ENCODE measurements around the gene GAL3ST2. TPM values are rescaled to one million over a fixed set of nuclear protein-coding genes. Genes with fewer than 3 reads are reported as not detected.

Gene GAL3ST2
- total RNA-seq, 1 experiment from 2014 or later: not detected

- CTCF ChIA-PET: no interaction called here
Measured at GRCh38 chr2:241760301-241760771, 16.3 kb upstream of the GAL3ST2 start.

GRCh38 chr2:241762321-241762932, 14.2 kb upstream of the GAL3ST2 start:
- Histone ChIP-seq H3K79me2 (ENCODE audit: low read length) (no peaks in the 10 kb centered on the region), H3K9me2 (replicated peaks; ENCODE audit: low read length) (no peaks in the 10 kb centered on the region), H4K20me1 (ENCODE audit: low read length) (no peaks in the 10 kb centered on the region), H3K4me3 (ENCODE audit: low read length) (peak overlapping the region; percentile 41; the same call in 1 of the 2 replicates), H3K36me3 (ENCODE audit: low read depth, low read length) (peaks cover 9% of the 10 kb centered on the region), H3F3A (ENCODE audit: low read length, unreplicated experiment) (peaks cover 8% of the 10 kb centered on the region), H3K27me3 (ENCODE audit: low read length) (no peaks in the 10 kb centered on the region), H3K4me1 (ENCODE audit: insufficient read depth, low read length) (peaks cover 13% of the 10 kb centered on the region), H3K9me3 (ENCODE audit: low read length) (no peaks in the 10 kb centered on the region), H3K27ac (ENCODE audit: low read length) (peak overlapping the region; percentile 82), H2AFZ (ENCODE audit: low read length) (no peak overlapping the region), H3K9ac (ENCODE audit: low read length) (no peak overlapping the region), H3K4me2 (ENCODE audit: low read length) (peak overlapping the region; percentile 78)
- TF ChIP-seq EZH2phosphoT487 (IDR thresholded peaks at IDR 0.05; ENCODE audit: borderline replicate concordance, low read length): no peak
- TF ChIP-seq CTCF (conservative IDR thresholded peaks at IDR 0.05; ENCODE audit: low read depth, low read length): no peak
- no peak for TF ChIP-seq EZH2 (IDR thresholded peaks at IDR 0.05; ENCODE audit: low read length, unreplicated experiment)
- intact Hi-C loops (cut with micrococcal nuclease): no loop called here
- DNase-seq (peak; percentile 73), ATAC-seq (peak; percentile 76)
- ChIA-PET CTCF (interaction anchor here (0.6 kb wide), 1 partner anchor 68 kb away, joined by 3 read pairs; no protein-coding TSS in a partner anchor), POLR2A (ENCODE audit: unreplicated experiment) (interaction anchor here (0.7 kb wide), 1 partner anchor 88 kb away, joined by 3 read pairs; no protein-coding TSS in a partner anchor)
- BruUV-seq (replicated peaks): no TSS peak

More at GRCh38 chr2:241760301-241760771, 16.3 kb upstream of the GAL3ST2 start:
- Histone ChIP-seq H3K27ac (ENCODE audit: low read length) (no peak overlapping the region), H3K4me2 (ENCODE audit: low read length) (no peak overlapping the region), H3K4me3 (ENCODE audit: low read length) (no peak overlapping the region), H3F3A (ENCODE audit: low read length, unreplicated experiment) (peaks cover 8% of the 10 kb centered on the region), H4K20me1 (ENCODE audit: low read length) (no peaks in the 10 kb centered on the region), H3K9ac (ENCODE audit: low read length) (no peak overlapping the region), H3K27me3 (ENCODE audit: low read length) (no peaks in the 10 kb centered on the region), H2AFZ (ENCODE audit: low read length) (no peak overlapping the region), H3K36me3 (ENCODE audit: low read depth, low read length) (peaks cover 9% of the 10 kb centered on the region), H3K9me2 (replicated peaks; ENCODE audit: low read length) (no peaks in the 10 kb centered on the region), H3K79me2 (ENCODE audit: low read length) (no peaks in the 10 kb centered on the region), H3K9me3 (ENCODE audit: low read length) (no peaks in the 10 kb centered on the region), H3K4me1 (ENCODE audit: insufficient read depth, low read length) (peaks cover 13% of the 10 kb centered on the region)
- POLR2A ChIA-PET (ENCODE audit: unreplicated experiment): no interaction called here
- intact Hi-C loops (cut with micrococcal nuclease): no loop called here
- ATAC-seq (no peak), DNase-seq (no peak)
- BruUV-seq (replicated peaks): no TSS peak
- no peak for TF ChIP-seq EZH2 (IDR thresholded peaks at IDR 0.05; ENCODE audit: low read length, unreplicated experiment)
- no peak for TF ChIP-seq CTCF (conservative IDR thresholded peaks at IDR 0.05; ENCODE audit: low read depth, low read length)
- TF ChIP-seq EZH2phosphoT487 (IDR thresholded peaks at IDR 0.05; ENCODE audit: borderline replicate concordance, low read length): no peak

GRCh38 chr2:241762933-241763369, 13.7 kb upstream of the GAL3ST2 start:
- TF ChIP-seq EZH2 (IDR thresholded peaks at IDR 0.05; ENCODE audit: low read length, unreplicated experiment) (no peak), EZH2phosphoT487 (IDR thresholded peaks at IDR 0.05; ENCODE audit: borderline replicate concordance, low read length) (no peak), CTCF (conservative IDR thresholded peaks at IDR 0.05; ENCODE audit: low read depth, low read length) (no peak)
- Histone ChIP-seq H3K9me2 (replicated peaks; ENCODE audit: low read length) (no peaks in the 10 kb centered on the region), H3K4me2 (ENCODE audit: low read length) (peak overlapping the region; percentile 78), H2AFZ (ENCODE audit: low read length) (no peak overlapping the region), H3K9me3 (ENCODE audit: low read length) (no peaks in the 10 kb centered on the region), H3K36me3 (ENCODE audit: low read depth, low read length) (peaks cover 9% of the 10 kb centered on the region), H3K4me3 (ENCODE audit: low read length) (peak overlapping the region; percentile 41; the same call in 1 of the 2 replicates), H3K27me3 (ENCODE audit: low read length) (no peaks in the 10 kb centered on the region), H3F3A (ENCODE audit: low read length, unreplicated experiment) (peaks cover 8% of the 10 kb centered on the region), H3K27ac (ENCODE audit: low read length) (peak overlapping the region; percentile 82), H3K79me2 (ENCODE audit: low read length) (no peaks in the 10 kb centered on the region), H3K9ac (ENCODE audit: low read length) (no peak overlapping the region), H3K4me1 (ENCODE audit: insufficient read depth, low read length) (peaks cover 13% of the 10 kb centered on the region), H4K20me1 (ENCODE audit: low read length) (no peaks in the 10 kb centered on the region)
- ATAC-seq (peak; percentile 52), DNase-seq (peak; percentile 48)
- intact Hi-C loops (cut with micrococcal nuclease): no loop called here
- POLR2A ChIA-PET (ENCODE audit: unreplicated experiment): interaction anchor here (0.7 kb wide), 1 partner anchor 88 kb away, joined by 3 read pairs; no protein-coding TSS in a partner anchor
- BruUV-seq (replicated peaks): no TSS peak
- CTCF ChIA-PET: interaction anchor here (0.6 kb wide), 1 partner anchor 67 kb away, joined by 3 read pairs; no protein-coding TSS in a partner anchor

All from PC-3 (cell line).